HG03196 (cell line): ENCODE data around the gene EIF5.

Experiments used
- ATAC-seq: cut with Tn5 transposase; IDR thresholded peaks from one replicate; pipeline ENCODE4 v1.9.1; 2021; ENCODE audit not compliant: unreplicated experiment

The EIF5 gene

GRCh38 chr14:103361867-103362266, 27.8 kb downstream of the EIF5 start:
- no peak for ATAC-seq

DNA sequence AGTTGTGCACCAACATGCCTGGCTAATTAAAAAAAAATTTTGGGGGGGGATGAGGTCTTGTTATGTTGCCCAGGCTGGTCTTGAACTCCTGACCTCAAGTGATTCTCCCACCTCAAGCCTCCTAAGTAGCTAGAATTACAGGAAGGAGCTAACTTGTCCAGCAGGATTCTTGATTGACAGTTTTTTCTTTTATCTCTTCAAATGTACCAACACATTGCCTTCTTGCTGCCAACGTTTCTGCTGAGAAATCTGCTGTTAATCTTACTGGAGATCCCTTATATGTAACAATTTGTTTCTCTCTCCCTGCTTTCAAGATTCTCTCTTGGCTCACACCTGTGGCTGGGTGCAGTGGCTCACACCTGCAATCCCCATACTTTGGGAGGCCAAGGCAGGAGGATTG, 28.7 kb downstream of the EIF5 start:
- ATAC-seq = no peak

DNA sequence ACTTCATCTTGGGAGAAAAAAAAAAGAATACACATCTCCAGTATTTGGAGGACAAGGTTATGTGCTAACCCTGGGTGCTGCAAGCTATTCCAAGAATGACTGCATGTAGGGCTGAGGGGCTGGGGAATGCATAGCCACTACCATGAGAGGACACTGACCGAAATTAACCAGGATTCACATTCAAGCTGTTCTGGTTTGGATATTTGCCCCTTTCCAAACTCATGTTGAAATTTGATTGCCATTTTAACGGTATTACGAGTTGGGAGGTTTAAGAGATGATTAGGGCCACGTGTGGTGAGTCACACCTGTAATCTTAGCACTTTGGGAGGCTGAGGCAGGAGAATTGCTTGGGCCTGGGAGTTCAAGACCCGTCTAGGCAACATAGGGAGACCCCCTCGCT, 32.7 kb downstream of the EIF5 start:
- no peak for ATAC-seq

GRCh38 chr14:103367995-103368394, 34.0 kb downstream of the EIF5 start:
- ATAC-seq = no peak

- ATAC-seq = no peak
These were observed 36.0 kb downstream of the EIF5 start for GRCh38 chr14:103370087-103370486.

GRCh38 chr14:103372017-103372416, 38.0 kb downstream of the EIF5 start:
- ATAC-seq = no peak

- ATAC-seq = no peak
These were observed 38.7 kb downstream of the EIF5 start for GRCh38 chr14:103372552-103373304.

DNA sequence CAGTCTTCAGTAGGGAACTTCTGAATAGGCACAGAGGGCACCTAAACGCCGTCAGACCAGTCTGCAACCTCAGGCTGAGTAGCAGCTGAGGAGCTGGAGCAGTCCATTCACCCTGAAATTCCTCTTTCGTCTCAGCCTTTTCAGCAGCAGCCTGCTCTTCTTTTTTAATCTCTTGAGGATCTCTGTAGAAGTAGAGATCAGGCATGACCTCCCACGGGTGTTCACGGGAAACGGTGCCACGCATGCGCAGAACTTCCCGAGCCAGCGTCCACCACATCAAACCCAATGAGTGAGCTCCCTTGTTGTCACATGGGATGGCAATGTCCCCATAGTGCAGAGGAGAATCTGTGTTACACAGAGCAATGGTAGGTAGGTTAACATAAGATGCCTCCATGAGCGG, 40.1 kb downstream of the EIF5 start:
- ATAC-seq = no peak

DNA sequence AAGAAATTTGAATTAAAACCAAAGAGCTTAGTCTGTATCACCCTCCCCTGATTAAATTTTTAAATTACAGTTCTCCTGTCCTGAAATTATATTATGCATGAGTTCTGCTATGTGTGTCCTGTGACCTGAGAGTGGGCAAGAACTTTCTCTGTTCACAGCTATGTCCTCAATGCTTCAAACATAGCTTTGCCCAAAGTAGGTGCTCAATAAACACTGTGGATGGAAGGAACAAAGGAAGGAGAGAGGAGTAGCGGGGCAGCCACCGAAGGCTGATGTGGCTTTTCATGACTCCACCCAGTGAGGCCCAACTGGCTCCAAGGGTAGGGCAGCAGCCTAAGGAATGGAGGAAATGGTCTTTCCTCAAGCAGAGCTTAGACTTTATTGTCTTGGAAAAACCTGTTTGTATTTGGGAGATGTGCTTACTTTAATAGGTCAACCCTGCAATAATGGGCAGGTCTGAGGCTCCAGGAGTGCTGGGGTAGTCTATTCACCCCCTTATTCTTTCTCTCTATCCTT, 43.5 kb downstream of the EIF5 start:
- no peak for ATAC-seq

DNA sequence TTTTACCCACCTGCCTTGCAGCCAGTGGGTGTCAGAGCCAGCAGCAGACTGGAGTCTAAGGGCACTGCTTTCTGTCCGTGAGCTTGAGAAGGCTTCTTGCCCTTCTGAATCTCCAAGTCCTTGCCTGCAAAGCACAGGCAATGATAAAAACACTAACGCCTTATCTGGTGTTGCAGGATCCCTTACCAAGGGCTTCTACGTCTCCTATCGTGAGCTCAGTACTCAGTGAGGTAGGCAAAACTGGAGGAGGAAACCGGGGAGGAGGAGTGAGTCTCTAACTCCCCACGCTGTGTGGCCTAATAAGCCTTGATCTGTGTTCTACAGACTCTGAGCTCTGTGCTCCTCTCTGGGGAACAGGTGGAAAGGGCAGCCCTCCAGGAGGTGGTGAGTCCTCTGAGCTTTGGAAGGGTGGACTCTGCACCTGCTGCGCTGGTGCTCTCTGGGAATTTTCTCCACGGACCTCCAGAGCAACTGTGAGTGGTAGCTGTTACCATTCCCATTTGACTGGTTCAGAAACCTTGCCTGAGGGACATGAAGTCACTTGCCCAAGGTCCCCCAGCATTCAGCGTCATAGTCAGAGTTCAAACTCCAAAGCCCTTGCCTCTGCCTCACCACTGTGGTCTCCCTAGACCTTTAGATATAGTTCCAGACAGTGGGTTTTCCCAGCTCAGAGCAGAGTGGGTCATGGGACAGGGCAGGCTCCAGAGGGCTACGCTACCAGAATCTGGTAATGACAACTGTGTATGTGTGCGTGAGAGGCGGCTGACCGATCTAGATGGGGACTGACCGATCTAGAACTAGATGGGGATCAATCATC, 44.2 kb downstream of the EIF5 start:
- no peak for ATAC-seq

GRCh38 chr14:103380719-103381377, 46.8 kb downstream of the EIF5 start:
- no peak for ATAC-seq

GRCh38 chr14:103382376-103382775, 48.3 kb downstream of the EIF5 start:
- ATAC-seq = no peak

DNA sequence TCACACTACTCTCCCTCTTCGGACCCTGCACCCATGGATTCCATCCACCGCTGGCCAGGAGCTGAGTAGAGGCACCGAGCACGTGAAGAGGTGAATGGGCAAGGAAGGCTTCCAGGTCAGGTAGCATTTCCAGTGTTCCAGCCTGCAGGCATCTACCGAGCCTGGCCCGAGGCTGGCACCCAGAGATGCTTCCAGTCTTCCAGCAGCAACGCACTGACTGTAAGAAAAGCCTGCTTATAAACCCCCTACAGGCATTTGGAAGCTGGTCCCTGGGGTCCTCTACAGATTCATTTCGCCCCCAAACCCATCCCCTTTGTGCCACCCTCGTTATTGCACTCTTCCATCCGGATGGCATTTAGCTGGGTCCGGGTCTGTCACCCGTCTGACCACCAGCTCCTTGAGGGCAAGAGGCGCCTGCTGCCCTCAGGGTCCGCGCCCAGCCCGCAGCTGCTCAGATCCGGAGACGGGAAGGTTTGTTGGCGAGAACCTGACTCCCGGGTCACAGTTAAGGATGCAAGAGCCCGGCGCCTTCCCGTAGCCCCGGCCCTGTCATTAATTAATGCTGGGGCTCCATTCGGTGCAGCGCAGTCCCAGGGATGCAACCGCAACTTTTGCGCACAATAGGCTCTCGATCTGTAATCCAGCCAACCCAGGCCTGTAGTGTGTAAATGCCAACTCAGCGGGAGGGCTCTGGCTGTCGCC, 50.6 kb downstream of the EIF5 start:
- peak; percentile 3 for ATAC-seq

DNA sequence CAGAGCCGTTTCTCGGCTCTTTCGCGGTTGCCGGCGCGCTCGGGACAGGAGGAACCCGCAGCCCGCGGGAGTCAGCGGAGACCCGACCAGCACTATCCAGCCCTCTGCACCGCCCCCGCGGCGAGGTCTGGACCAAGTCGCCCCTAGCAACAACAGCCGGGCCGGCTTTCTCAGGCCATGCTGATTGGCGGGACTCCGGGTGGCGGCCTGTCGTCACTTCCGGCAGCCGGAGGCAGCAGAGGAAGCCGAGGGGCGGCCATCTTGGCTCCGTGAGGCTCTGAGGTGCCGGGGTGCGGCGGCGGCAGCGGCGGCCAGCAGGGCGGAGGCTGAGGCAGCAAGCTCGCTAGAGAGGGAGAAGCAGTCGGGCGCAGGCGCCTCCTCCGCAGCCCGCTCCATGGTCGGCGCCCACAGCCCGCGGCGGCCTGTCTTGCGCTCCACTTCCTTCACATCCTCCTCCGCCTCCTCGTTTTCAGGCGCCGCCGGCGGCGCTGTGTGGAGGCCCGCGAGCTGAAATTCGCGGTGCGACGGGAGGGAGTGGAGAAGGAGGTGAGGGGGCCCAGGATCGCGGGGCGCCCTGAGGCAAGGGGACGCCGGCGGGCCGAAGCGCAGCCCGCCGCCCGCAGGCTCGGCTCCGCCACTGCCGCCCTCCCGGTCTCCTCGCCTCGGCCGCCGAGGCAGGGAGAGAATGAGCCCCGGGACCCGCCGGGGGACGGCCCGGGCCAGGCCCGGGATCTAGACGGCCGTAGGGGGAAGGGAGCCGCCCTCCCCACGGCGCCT, 51.3 kb downstream of the EIF5 start, which contains the start of gene MARK3:
MARK3 (plus strand) TSS at position 264 of the 777 bp plus-strand sequence. CDS start 615 bp downstream, outside the sequence.
- ATAC-seq = peak; percentile 96

GRCh38 chr14:103385929-103386712, 52.1 kb downstream of the EIF5 start:
- peak; percentile 23 for ATAC-seq

- no peak for ATAC-seq
These were observed 52.8 kb downstream of the EIF5 start for GRCh38 chr14:103386713-103387329.

GRCh38 chr14:103388664-103389063, 54.6 kb downstream of the EIF5 start:
- no peak for ATAC-seq

- no peak for ATAC-seq
These were observed 56.6 kb downstream of the EIF5 start for GRCh38 chr14:103390605-103391004.

DNA sequence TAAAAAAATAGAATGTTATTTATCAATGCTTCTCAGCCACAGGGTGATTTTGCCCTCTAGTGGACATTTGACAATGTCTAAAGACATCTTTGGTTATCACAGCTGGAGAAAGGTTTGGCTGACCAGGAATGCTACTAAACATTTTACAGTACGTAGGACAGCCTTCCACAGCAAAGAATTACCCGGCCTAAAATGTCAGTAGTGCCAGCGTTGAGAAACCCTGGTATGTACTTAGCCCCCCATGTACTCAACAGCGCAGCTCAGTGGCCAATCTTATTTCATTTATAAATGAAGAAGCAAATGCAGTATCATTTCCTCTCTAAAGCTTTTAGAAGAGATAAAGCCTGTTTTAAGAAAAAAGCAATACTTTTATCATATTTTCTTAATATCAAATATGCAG, 57.0 kb downstream of the EIF5 start:
- no peak for ATAC-seq
